ENCODE results near the gene HNMT.

DNA sequence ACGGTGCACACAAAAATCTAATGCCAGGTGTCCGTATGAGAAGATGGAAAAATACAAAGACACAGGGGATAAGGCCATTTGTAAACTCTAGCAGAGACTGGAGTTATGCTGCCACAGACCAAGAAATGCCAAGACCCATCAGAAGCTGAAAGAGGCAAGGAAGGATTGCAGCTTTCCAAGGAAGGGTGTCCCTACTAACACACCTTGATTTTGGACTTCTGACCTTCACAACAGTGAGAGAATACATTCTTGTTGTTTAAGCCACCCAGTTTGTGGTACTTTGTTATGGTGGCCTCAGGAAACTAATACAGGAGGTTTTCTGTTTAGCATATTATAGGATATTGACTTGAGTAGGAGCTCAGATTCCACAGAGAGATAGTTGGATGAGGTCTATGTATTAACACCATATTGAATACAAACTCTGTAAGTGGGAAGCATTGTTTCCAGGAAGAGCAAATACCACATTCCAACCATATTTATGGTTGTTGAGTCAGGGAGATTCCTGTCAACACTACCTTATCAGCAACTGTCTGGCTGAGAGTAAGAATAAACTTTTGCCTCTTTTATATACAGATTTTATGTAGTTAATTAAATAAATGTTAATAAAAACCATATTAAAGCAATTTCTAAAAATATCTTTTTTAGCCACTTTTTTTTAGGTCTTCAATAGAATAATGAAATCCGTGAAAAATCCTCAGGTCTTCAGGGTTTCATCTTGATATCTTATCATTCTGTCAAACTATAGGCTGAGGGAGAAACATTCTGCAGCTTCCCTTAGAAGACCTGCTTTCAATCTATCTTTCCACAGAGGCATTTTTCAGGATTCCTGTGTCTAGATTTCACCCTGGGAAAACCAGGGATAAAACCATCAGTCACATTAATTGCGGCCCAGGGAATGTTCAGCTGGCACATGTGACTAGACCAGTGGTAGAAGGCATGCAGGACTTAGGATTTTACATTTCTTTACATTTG lies 35.4 kb upstream of the HNMT start:
- TF ChIP-seq SMC3 (conservative IDR thresholded peaks at IDR 0.05; ENCODE audit: poor library complexity) (no peak), MXI1 (conservative IDR thresholded peaks at IDR 0.05; ENCODE audit: poor library complexity, severe bottlenecking) (no peak), RAD21 (conservative IDR thresholded peaks at IDR 0.05) (no peak), EZH2 (IDR thresholded peaks at IDR 0.05; ENCODE audit: borderline replicate concordance, insufficient read depth, low read length, poor library complexity, severe bottlenecking) (no peak)
